CD14-positive monocyte (primary cell): Measurements from ENCODE around the gene ATOH8. TPM values are rescaled to one million over a fixed set of nuclear protein-coding genes. Genes with fewer than 3 reads are reported as not detected.

Experiments used
- DNase-seq, 3 donors: peaks; one replicate each; pipeline ENCODE4 v3.0.0-alpha.2; 2011 to 2022
- H2AFZ ChIP-seq: 2 replicates; pipeline ENCODE4 v1.6.0; 2012; ENCODE audit warnings: mild to moderate bottlenecking, low read depth, low read length, inconsistent platforms; ENCODE audit not compliant: insufficient read depth, poor library complexity, severe bottlenecking
- H3K27ac ChIP-seq, 2 donors: 1 replicate in 1 of 2; 2 replicates in 1 of 2; pipeline ENCODE4 v1.5.1; 2012 to 2013; ENCODE audit warnings: low read length in 2 of 2, control low read depth in 1 of 2, inconsistent platforms in 1 of 2, low read depth in 1 of 2, mild to moderate bottlenecking in 1 of 2
- H3K27me3 ChIP-seq, 2 donors: one replicate each; pipeline versions ENCODE4 v1.6.0 to v1.6.1; 2011 to 2013; ENCODE audit warnings: low read length in 2 of 2; ENCODE audit not compliant: control insufficient read depth in 2 of 2, insufficient read depth in 2 of 2
- H3K36me3 ChIP-seq, 2 donors: replicated peaks in 1 of 2; 1 replicate in 1 of 2; 2 replicates in 1 of 2; pipeline versions ENCODE4 v1.5.1 to v1.6.1; 2012 to 2013; ENCODE audit warnings: low read length in 2 of 2, control low read depth in 1 of 2, inconsistent platforms in 1 of 2, mild to moderate bottlenecking in 1 of 2; ENCODE audit not compliant: insufficient read depth in 2 of 2, control insufficient read depth in 1 of 2
- H3K4me1 ChIP-seq, 2 donors: 1 replicate in 1 of 2; 2 replicates in 1 of 2; pipeline versions ENCODE4 v1.5.1 to v1.6.1; 2012 to 2013; ENCODE audit warnings: low read length in 2 of 2, control low read depth in 1 of 2, inconsistent platforms in 1 of 2, mild to moderate bottlenecking in 1 of 2, moderate library complexity in 1 of 2; ENCODE audit not compliant: insufficient read depth in 2 of 2, control insufficient read depth in 1 of 2
- H3K4me2 ChIP-seq: replicated peaks from 2 replicates; pipeline ENCODE3; 2012; ENCODE audit warnings: low read length, moderate library complexity, mild to moderate bottlenecking; ENCODE audit not compliant: poor library complexity, severe bottlenecking; ENCODE audit errors: extremely low read depth
- H3K4me3 ChIP-seq, 3 experiments: fragments of 200-600 bp in 1 of 3; sonication (generic) in 1 of 3; replicated peaks in 1 of 3; 1 replicate in 2 of 3; 2 replicates in 1 of 3; pipeline ENCODE4 v1.5.1; 2011 to 2013; ENCODE audit warnings: low read length in 3 of 3, mild to moderate bottlenecking in 3 of 3, control low read depth in 2 of 3, low read depth in 2 of 3, inconsistent platforms in 1 of 3, moderate library complexity in 1 of 3
- H3K79me2 ChIP-seq: 2 replicates; pipeline ENCODE4 v1.6.0; 2012; ENCODE audit warnings: mild to moderate bottlenecking, control low read depth, inconsistent platforms, low read length, moderate library complexity; ENCODE audit not compliant: insufficient read depth
- H3K9ac ChIP-seq: 2 replicates; pipeline ENCODE4 v1.6.0; 2017; ENCODE audit warnings: low read length, mild to moderate bottlenecking; ENCODE audit not compliant: insufficient read depth, poor library complexity, severe bottlenecking
- H3K9me3 ChIP-seq, 2 donors: replicated peaks in 1 of 2; 1 replicate in 1 of 2; 2 replicates in 1 of 2; pipeline versions ENCODE4 v1.5.1 to v1.6.1; 2012 to 2013; ENCODE audit warnings: low read length in 2 of 2, control low read depth in 1 of 2; ENCODE audit not compliant: control insufficient read depth in 1 of 2, insufficient read depth in 1 of 2
- H4K20me1 ChIP-seq: 2 replicates; pipeline ENCODE4 v1.6.0; 2012; ENCODE audit warnings: mild to moderate bottlenecking, low read length, control low read depth, moderate library complexity; ENCODE audit not compliant: insufficient read depth
- H3K27ac Mint-ChIP-seq, 7 donors: one replicate each; pipeline ENCODE4 v1.8.0; 2020; ENCODE audit warnings: mild to moderate bottlenecking in 7 of 7, mixed read lengths in 7 of 7, moderate library complexity in 6 of 7, inconsistent platforms in 2 of 7
- H3K27me3 Mint-ChIP-seq, 3 donors: one replicate each; pipeline ENCODE4 v1.8.0; 2021 to 2022; ENCODE audit warnings: low read depth in 3 of 3, mild to moderate bottlenecking in 3 of 3, mixed read lengths in 3 of 3, moderate library complexity in 3 of 3, inconsistent platforms in 1 of 3
- H3K36me3 Mint-ChIP-seq, 2 donors: one replicate each; pipeline ENCODE4 v1.8.0; 2020; ENCODE audit warnings: mixed read lengths in 2 of 2, inconsistent platforms in 1 of 2, mild to moderate bottlenecking in 1 of 2
- H3K4me1 Mint-ChIP-seq: one replicate; pipeline ENCODE4 v1.8.0; 2020; ENCODE audit warnings: mild to moderate bottlenecking, mixed read lengths
- H3K4me3 Mint-ChIP-seq, 2 donors: one replicate each; pipeline ENCODE4 v1.8.0; 2020; ENCODE audit warnings: mild to moderate bottlenecking in 2 of 2, mixed read lengths in 2 of 2, moderate library complexity in 1 of 2
- H3K9me3 Mint-ChIP-seq, 7 donors: one replicate each; pipeline ENCODE4 v1.8.0; 2020 to 2022; ENCODE audit warnings: mixed read lengths in 7 of 7, mild to moderate bottlenecking in 6 of 7, moderate library complexity in 6 of 7, inconsistent platforms in 2 of 7
- WGBS: methylation state at CpG from one replicate; pipeline ENCODE4 v1.1.5; 2013; ENCODE audit warnings: missing lambda C conversion rate; ENCODE audit not compliant: insufficient coverage; 5-methylcytosine and 5-hydroxymethylcytosine counted together
- intact Hi-C, 2 donors: fragments of 100-400 bp; cut with micrococcal nuclease; formaldehyde crosslinking; loops; one replicate each; pipeline versions ENCODE4 v1.15.0 to v1.15.1; 2023
- polyA plus RNA-seq, 3 donors: library from polyadenylated mRNA; depleted of rRNA in 1 of 3; unstranded in 2 of 3; stranded (reverse) in 1 of 3; fragments of 300-500 nt in 2 of 3; fragments of >200 nt in 1 of 3; fragmentation: Illumina TruSeq in 2 of 3; gene quantifications; 1 replicate in 2 of 3; 2 replicates in 1 of 3; pipeline ENCODE4 v1.2.3, GENCODE V29; 2012 to 2021
- TF ChIP-seq, protein P1 (sequence below): fragments of 200-600 bp; IDR thresholded peaks from one replicate; pipeline ENCODE4 v1.8.0; 2022; ENCODE audit warnings: antibody characterized with exemption, mild to moderate bottlenecking

The ATOH8 gene
- polyA plus RNA-seq, 3 donors = 2.0 to 3.9 (median 2.1) TPM

DNA sequence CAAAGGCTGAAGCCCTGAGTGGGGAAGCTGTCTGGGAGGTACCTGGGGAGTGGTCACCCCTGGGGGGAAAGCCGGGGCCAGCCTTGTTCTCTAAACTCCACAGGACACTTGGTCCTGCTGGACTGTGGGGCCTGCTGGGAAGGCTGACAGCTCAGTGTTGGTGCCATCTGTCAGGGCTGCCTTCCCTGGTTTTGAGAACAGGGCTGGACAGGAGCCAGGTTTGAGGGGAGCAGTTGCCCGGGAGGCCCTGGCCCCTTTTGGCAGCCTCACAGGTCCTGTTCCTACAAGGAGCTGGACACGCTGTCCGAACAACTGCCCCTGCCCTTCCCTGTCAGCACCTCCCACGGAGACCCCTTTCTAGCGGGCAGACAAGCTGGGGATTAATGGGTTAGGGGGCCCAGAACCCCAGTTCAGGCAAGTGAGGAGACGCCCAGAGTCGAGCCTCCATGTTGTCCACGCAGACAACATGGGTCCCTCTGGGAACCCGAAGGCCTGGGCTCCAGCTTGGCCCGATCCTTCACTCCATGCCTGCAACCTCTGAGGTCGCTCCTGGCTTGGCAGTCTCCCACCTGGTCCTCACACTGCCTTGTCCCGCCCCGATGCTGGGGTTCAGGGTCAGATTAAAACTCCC lies 40.8 kb downstream of the ATOH8 start:
- Histone ChIP-seq H3K4me1 (peaks cover 12 to 15% of the 10 kb centered on the region in 2 donors), H3K27me3 (no peaks in the 10 kb centered on the region), H3K79me2 (no peaks in the 10 kb centered on the region), H3K4me3 (no peak overlapping the region), H3K36me3 (no peaks in the 10 kb centered on the region), H3K4me2 (no peak overlapping the region), H4K20me1 (no peaks in the 10 kb centered on the region), H2AFZ (no peak overlapping the region), H3K27ac (no peak overlapping the region), H3K9ac (no peak overlapping the region), H3K9me3 (no peaks in the 10 kb centered on the region)
- 89% methylated on average over 12 of the region's 14 CpGs for WGBS
- Mint-ChIP-seq H3K27me3 (peaks cover 1 to 12% (median 9%) of the 10 kb centered on the region in 3 donors), H3K4me3 (no peak overlapping the region), H3K36me3 (no peaks in the 10 kb centered on the region), H3K4me1 (peaks cover 16% of the 10 kb centered on the region), H3K9me3 (peaks cover 0 to 1% (median 0%) of the 10 kb centered on the region in 7 donors), H3K27ac (no peak overlapping the region)
- intact Hi-C loops = no loop called here
- DNase-seq = no peak
- TF ChIP-seq, protein P1, sequence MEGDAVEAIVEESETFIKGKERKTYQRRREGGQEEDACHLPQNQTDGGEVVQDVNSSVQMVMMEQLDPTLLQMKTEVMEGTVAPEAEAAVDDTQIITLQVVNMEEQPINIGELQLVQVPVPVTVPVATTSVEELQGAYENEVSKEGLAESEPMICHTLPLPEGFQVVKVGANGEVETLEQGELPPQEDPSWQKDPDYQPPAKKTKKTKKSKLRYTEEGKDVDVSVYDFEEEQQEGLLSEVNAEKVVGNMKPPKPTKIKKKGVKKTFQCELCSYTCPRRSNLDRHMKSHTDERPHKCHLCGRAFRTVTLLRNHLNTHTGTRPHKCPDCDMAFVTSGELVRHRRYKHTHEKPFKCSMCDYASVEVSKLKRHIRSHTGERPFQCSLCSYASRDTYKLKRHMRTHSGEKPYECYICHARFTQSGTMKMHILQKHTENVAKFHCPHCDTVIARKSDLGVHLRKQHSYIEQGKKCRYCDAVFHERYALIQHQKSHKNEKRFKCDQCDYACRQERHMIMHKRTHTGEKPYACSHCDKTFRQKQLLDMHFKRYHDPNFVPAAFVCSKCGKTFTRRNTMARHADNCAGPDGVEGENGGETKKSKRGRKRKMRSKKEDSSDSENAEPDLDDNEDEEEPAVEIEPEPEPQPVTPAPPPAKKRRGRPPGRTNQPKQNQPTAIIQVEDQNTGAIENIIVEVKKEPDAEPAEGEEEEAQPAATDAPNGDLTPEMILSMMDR = no peak

DNA sequence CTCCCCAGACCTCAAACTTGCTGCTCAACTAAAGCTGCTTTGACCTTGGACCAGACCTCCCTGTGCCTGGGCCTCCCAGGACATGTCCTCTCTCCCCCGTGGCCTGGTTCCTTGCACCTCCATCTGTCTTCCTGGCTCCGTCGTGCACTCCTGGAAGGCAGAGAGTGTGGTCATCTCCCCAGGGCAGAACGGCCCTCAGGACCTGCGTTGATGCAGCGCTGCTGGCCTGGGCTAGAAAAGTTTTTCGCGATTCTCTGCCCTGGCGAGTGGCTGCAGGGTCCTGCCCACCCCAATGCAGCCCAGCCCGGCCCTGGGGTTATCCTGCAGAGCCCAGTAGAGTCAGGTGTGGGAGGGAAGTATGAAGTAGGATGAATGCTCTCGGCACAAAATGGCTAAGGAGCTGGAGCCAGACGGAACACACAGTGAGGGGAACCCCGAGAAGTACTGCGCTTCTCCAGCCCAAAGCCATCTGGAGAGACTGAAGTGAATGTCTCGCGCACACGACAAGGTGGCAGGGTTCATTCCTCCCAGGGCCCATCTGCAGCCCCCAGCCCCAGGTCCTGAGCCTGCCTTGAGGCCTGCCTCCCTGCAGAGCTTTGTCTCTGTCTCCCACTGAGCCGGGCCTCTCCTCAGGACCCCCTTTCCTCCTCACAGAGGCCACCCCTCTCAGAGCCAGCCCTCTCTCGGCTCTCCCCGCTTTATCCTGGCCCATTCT lies 41.7 kb downstream of the ATOH8 start:
- Histone ChIP-seq H3K36me3 (no peaks in the 10 kb centered on the region), H3K27ac (peak overlapping the region in 1 of 2 donors; percentile 6), H3K9ac (no peak overlapping the region), H3K79me2 (no peaks in the 10 kb centered on the region), H3K4me1 (peaks cover 6% of the 10 kb centered on the region in 2 donors), H3K4me3 (no peak overlapping the region), H4K20me1 (no peaks in the 10 kb centered on the region), H2AFZ (no peak overlapping the region), H3K4me2 (no peak overlapping the region), H3K27me3 (no peaks in the 10 kb centered on the region), H3K9me3 (no peaks in the 10 kb centered on the region)
- peaks cover 0 to 1% (median 0%) of the 10 kb centered on the region in 7 donors for H3K9me3 Mint-ChIP-seq
- H3K4me1 Mint-ChIP-seq = peaks cover 7% of the 10 kb centered on the region
- no peak for DNase-seq
- peaks cover 4 to 12% (median 9%) of the 10 kb centered on the region in 3 donors for H3K27me3 Mint-ChIP-seq
- no peaks in the 10 kb centered on the region for H3K36me3 Mint-ChIP-seq
- intact Hi-C loops = no loop called here
- TF ChIP-seq, protein P1 = no peak
- H3K4me3 Mint-ChIP-seq = no peak overlapping the region
- WGBS = 95% methylated on average over 19 of the region's 20 CpGs
- peak overlapping the region in 1 of 7 donors; percentile 52 for H3K27ac Mint-ChIP-seq
